WTC11 (cell line): ENCODE measurements around the gene CDK11B. TPM values are rescaled to one million over a fixed set of nuclear protein-coding genes. Genes with fewer than 3 reads are reported as not detected.

Experiments used
- ATAC-seq: fragments of 200-7000 bp; cut with Tn5 transposase; 2 replicates; pipeline ENCODE4 v1.10.0; 2021; ENCODE audit warnings: mild to moderate bottlenecking, moderate library complexity
- CTCF ChIA-PET: fragments of 300-600 bp; sonication (Branson Sonifier 250); formaldehyde crosslinking; loops from one replicate; lab custom pipeline; 2021; ENCODE audit warnings: antibody characterized with exemption; lab: Charles Lee
- POLR2A ChIA-PET: fragments of 350-600 bp; sonication (Branson Sonifier 250); formaldehyde crosslinking; loops from one replicate; lab custom pipeline; 2021; ENCODE audit warnings: antibody characterized with exemption; lab: Charles Lee
- DNase-seq: peaks from one replicate; pipeline ENCODE4 v3.0.0; 2021; ENCODE audit warnings: low spot score
- H3K27ac Mint-ChIP-seq: 2 replicates; pipeline ENCODE4 v1.8.0; 2021; ENCODE audit warnings: mixed read lengths
- H3K27me3 Mint-ChIP-seq: 2 replicates; pipeline ENCODE4 v1.8.0; 2021; ENCODE audit warnings: low read depth, mild to moderate bottlenecking, moderate library complexity, mixed read lengths
- H3K36me3 Mint-ChIP-seq: 2 replicates; pipeline ENCODE4 v1.8.0; 2021; ENCODE audit warnings: mixed read lengths
- H3K4me1 Mint-ChIP-seq: 2 replicates; pipeline ENCODE4 v1.8.0; 2022; ENCODE audit warnings: mixed read lengths
- H3K4me3 Mint-ChIP-seq: 2 replicates; pipeline ENCODE4 v1.8.0; 2021; ENCODE audit warnings: mild to moderate bottlenecking, moderate library complexity, mixed read lengths
- H3K9me3 Mint-ChIP-seq: 2 replicates; pipeline ENCODE4 v1.8.0; 2021; ENCODE audit warnings: mixed read lengths
- CDX4 ChIP-seq: fragments of 250-450 bp; sonication (Bioruptor Pico); IDR thresholded peaks from 2 replicates; pipeline ENCODE4 v1.9.0; 2021; ENCODE audit warnings: moderate library complexity, mild to moderate bottlenecking, inconsistent platforms, borderline replicate concordance
- CREB1 ChIP-seq: sonication (generic); formaldehyde crosslinking; IDR thresholded peaks from 2 replicates; pipeline ENCODE4 v1.8.0; 2023; ENCODE audit warnings: mild to moderate bottlenecking, missing genetic modification reagents
- FOXJ3 ChIP-seq: sonication (generic); formaldehyde crosslinking; IDR thresholded peaks from 2 replicates; pipeline ENCODE4 v1.9.0; 2021; ENCODE audit warnings: missing genetic modification reagents, mild to moderate bottlenecking, borderline replicate concordance
- FOXK1 ChIP-seq: sonication (generic); formaldehyde crosslinking; IDR thresholded peaks from 2 replicates; pipeline ENCODE4 v1.8.0; 2022; ENCODE audit warnings: mild to moderate bottlenecking, moderate library complexity, missing genetic modification reagents
- FOXP1 ChIP-seq: sonication (generic); formaldehyde crosslinking; IDR thresholded peaks from 2 replicates; pipeline ENCODE4 v1.8.0; 2022; ENCODE audit warnings: missing genetic modification reagents, mild to moderate bottlenecking, moderate library complexity, borderline replicate concordance
- NR3C1 ChIP-seq: sonication (generic); formaldehyde crosslinking; conservative IDR thresholded peaks from 2 replicates; pipeline ENCODE4 v1.8.1; 2023; ENCODE audit warnings: low read depth, mild to moderate bottlenecking, missing genetic modification reagents
- SP1 ChIP-seq: sonication (generic); formaldehyde crosslinking; conservative IDR thresholded peaks from 2 replicates; pipeline ENCODE4 v1.8.1; 2022; ENCODE audit warnings: missing genetic modification reagents
- ZBTB21 ChIP-seq: sonication (generic); formaldehyde crosslinking; IDR thresholded peaks from 2 replicates; pipeline ENCODE4 v1.8.1; 2023; ENCODE audit warnings: mild to moderate bottlenecking, missing genetic modification reagents, borderline replicate concordance
- ZMAT4 ChIP-seq: fragments of 250-450 bp; sonication (Bioruptor Pico); IDR thresholded peaks from 2 replicates; pipeline ENCODE4 v1.9.0; 2021; ENCODE audit warnings: mild to moderate bottlenecking
- ZNF263 ChIP-seq: sonication (generic); formaldehyde crosslinking; IDR thresholded peaks from 2 replicates; pipeline ENCODE4 v1.8.1; 2022; ENCODE audit warnings: low read depth, mild to moderate bottlenecking, moderate library complexity, missing genetic modification reagents
- ZNF671 ChIP-seq: fragments of 250-450 bp; sonication (Bioruptor Pico); IDR thresholded peaks from 2 replicates; pipeline ENCODE4 v1.8.0; 2021; ENCODE audit warnings: mild to moderate bottlenecking
- total RNA-seq: library from RNA; stranded (reverse); gene quantifications from 3 replicates; pipeline ENCODE4 v1.2.3, GENCODE V29; 2021
- TF ChIP-seq, protein P1 (sequence below): sonication (generic); formaldehyde crosslinking; conservative IDR thresholded peaks from 2 replicates; pipeline ENCODE4 v1.8.1; 2023; ENCODE audit warnings: mild to moderate bottlenecking, low read depth, missing genetic modification reagents, moderate library complexity
- TF ChIP-seq, protein P2 (sequence below): sonication (generic); formaldehyde crosslinking; IDR thresholded peaks from 2 replicates; pipeline ENCODE4 v1.8.0; 2022; ENCODE audit warnings: mild to moderate bottlenecking, missing genetic modification reagents
- TF ChIP-seq, protein P3 (sequence below): sonication (generic); formaldehyde crosslinking; IDR thresholded peaks from 2 replicates; pipeline ENCODE4 v1.8.0; 2022; ENCODE audit warnings: missing genetic modification reagents
- TF ChIP-seq, protein P4 (sequence below): sonication (generic); formaldehyde crosslinking; IDR thresholded peaks from 2 replicates; pipeline ENCODE4 v1.8.0; 2023; ENCODE audit warnings: mild to moderate bottlenecking, missing genetic modification reagents
- TF ChIP-seq, protein P5 (sequence below): sonication (generic); formaldehyde crosslinking; IDR thresholded peaks from 2 replicates; pipeline ENCODE4 v1.8.1; 2022; ENCODE audit warnings: low read depth, mild to moderate bottlenecking, moderate library complexity, missing genetic modification reagents, borderline replicate concordance

CDK11B gene
- total RNA-seq, 1 experiment from 2014 or later: 41.2 TPM

DNA sequence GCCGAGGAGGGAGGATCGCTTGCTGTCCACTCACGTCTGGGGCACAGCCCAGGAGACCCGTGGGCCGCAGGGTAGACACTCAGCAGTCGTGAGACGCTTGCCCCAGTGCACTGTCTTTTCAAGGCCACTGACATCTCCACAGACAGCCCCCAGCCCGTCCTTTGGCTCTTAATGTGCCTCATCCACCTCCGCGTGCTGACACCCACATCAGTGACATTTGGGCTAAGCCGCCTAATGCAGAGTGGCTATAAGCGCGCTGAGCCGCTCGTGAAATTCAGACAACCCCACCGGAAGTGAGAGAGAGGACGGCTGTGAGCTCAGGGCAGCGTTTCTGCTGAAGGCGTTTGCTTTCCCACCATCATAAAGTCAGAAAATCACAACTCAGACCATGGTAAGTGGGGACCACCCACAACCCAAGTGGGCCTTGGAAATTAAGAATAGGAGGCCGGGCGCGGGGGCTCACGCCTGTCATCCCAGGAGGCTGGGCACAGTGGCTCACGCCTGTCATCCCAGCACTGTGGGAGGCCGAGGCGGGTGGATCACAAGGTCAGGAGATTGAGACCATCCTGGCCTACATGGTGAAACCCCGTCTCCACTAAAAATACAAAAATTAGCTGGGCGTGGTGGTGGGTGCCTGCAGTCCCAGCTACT, 25.4 kb upstream of the CDK11B start:
- H3K4me3 Mint-ChIP-seq: peak overlapping the region; percentile 54

More for the DNA sequence above, 25.4 kb upstream of the CDK11B start:
- no peak for DNase-seq
- H3K27me3 Mint-ChIP-seq: no peaks in the 10 kb centered on the region
- POLR2A ChIA-PET: no interaction called here
- TF ChIP-seq ZBTB21 (CRISPR knock-in tag) (no peak), FOXP1 (CRISPR knock-in tag) (no peak), SP1 (CRISPR knock-in tag) (no peak), ZNF671 (CRISPR knock-in tag) (no peak), CDX4 (CRISPR knock-in tag) (no peak), FOXK1 (CRISPR knock-in tag) (no peak), ZMAT4 (CRISPR knock-in tag) (no peak), ZNF263 (CRISPR knock-in tag) (no peak), FOXJ3 (CRISPR knock-in tag) (no peak), CREB1 (no peak), NR3C1 (no peak)
- TF ChIP-seq, protein P1, sequence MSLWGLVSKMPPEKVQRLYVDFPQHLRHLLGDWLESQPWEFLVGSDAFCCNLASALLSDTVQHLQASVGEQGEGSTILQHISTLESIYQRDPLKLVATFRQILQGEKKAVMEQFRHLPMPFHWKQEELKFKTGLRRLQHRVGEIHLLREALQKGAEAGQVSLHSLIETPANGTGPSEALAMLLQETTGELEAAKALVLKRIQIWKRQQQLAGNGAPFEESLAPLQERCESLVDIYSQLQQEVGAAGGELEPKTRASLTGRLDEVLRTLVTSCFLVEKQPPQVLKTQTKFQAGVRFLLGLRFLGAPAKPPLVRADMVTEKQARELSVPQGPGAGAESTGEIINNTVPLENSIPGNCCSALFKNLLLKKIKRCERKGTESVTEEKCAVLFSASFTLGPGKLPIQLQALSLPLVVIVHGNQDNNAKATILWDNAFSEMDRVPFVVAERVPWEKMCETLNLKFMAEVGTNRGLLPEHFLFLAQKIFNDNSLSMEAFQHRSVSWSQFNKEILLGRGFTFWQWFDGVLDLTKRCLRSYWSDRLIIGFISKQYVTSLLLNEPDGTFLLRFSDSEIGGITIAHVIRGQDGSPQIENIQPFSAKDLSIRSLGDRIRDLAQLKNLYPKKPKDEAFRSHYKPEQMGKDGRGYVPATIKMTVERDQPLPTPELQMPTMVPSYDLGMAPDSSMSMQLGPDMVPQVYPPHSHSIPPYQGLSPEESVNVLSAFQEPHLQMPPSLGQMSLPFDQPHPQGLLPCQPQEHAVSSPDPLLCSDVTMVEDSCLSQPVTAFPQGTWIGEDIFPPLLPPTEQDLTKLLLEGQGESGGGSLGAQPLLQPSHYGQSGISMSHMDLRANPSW (CRISPR knock-in tag): no peak
- TF ChIP-seq, protein P2, sequence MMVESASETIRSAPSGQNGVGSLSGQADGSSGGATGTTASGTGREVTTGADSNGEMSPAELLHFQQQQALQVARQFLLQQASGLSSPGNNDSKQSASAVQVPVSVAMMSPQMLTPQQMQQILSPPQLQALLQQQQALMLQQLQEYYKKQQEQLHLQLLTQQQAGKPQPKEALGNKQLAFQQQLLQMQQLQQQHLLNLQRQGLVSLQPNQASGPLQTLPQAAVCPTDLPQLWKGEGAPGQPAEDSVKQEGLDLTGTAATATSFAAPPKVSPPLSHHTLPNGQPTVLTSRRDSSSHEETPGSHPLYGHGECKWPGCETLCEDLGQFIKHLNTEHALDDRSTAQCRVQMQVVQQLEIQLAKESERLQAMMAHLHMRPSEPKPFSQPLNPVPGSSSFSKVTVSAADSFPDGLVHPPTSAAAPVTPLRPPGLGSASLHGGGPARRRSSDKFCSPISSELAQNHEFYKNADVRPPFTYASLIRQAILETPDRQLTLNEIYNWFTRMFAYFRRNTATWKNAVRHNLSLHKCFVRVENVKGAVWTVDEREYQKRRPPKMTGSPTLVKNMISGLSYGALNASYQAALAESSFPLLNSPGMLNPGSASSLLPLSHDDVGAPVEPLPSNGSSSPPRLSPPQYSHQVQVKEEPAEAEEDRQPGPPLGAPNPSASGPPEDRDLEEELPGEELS (CRISPR knock-in tag): no peak
- TF ChIP-seq, protein P3, sequence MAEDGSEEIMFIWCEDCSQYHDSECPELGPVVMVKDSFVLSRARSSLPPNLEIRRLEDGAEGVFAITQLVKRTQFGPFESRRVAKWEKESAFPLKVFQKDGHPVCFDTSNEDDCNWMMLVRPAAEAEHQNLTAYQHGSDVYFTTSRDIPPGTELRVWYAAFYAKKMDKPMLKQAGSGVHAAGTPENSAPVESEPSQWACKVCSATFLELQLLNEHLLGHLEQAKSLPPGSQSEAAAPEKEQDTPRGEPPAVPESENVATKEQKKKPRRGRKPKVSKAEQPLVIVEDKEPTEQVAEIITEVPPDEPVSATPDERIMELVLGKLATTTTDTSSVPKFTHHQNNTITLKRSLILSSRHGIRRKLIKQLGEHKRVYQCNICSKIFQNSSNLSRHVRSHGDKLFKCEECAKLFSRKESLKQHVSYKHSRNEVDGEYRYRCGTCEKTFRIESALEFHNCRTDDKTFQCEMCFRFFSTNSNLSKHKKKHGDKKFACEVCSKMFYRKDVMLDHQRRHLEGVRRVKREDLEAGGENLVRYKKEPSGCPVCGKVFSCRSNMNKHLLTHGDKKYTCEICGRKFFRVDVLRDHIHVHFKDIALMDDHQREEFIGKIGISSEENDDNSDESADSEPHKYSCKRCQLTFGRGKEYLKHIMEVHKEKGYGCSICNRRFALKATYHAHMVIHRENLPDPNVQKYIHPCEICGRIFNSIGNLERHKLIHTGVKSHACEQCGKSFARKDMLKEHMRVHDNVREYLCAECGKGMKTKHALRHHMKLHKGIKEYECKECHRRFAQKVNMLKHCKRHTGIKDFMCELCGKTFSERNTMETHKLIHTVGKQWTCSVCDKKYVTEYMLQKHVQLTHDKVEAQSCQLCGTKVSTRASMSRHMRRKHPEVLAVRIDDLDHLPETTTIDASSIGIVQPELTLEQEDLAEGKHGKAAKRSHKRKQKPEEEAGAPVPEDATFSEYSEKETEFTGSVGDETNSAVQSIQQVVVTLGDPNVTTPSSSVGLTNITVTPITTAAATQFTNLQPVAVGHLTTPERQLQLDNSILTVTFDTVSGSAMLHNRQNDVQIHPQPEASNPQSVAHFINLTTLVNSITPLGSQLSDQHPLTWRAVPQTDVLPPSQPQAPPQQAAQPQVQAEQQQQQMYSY (CRISPR knock-in tag): no peak
- TF ChIP-seq, protein P4, sequence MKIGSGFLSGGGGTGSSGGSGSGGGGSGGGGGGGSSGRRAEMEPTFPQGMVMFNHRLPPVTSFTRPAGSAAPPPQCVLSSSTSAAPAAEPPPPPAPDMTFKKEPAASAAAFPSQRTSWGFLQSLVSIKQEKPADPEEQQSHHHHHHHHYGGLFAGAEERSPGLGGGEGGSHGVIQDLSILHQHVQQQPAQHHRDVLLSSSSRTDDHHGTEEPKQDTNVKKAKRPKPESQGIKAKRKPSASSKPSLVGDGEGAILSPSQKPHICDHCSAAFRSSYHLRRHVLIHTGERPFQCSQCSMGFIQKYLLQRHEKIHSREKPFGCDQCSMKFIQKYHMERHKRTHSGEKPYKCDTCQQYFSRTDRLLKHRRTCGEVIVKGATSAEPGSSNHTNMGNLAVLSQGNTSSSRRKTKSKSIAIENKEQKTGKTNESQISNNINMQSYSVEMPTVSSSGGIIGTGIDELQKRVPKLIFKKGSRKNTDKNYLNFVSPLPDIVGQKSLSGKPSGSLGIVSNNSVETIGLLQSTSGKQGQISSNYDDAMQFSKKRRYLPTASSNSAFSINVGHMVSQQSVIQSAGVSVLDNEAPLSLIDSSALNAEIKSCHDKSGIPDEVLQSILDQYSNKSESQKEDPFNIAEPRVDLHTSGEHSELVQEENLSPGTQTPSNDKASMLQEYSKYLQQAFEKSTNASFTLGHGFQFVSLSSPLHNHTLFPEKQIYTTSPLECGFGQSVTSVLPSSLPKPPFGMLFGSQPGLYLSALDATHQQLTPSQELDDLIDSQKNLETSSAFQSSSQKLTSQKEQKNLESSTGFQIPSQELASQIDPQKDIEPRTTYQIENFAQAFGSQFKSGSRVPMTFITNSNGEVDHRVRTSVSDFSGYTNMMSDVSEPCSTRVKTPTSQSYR (CRISPR knock-in tag): no peak
- TF ChIP-seq, protein P5, sequence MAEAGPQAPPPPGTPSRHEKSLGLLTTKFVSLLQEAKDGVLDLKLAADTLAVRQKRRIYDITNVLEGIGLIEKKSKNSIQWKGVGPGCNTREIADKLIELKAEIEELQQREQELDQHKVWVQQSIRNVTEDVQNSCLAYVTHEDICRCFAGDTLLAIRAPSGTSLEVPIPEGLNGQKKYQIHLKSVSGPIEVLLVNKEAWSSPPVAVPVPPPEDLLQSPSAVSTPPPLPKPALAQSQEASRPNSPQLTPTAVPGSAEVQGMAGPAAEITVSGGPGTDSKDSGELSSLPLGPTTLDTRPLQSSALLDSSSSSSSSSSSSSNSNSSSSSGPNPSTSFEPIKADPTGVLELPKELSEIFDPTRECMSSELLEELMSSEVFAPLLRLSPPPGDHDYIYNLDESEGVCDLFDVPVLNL (CRISPR knock-in tag): no peak
- TF ChIP-seq, all 79 proteins: peak for 0
- CTCF ChIA-PET: interaction anchor here (0.6 to 1.4 kb wide), 6 partner anchors 18 to 490 kb away, joined by 3 to 11 read pairs (median 3); partner anchors contain the start of genes CALML6 and CDK11A
- Mint-ChIP-seq H3K36me3 (peaks cover 3% of the 10 kb centered on the region; the same call in 1 of the 2 replicates), H3K27ac (peak overlapping the region; percentile 95), H3K4me1 (peaks cover 22% of the 10 kb centered on the region), H3K9me3 (no peaks in the 10 kb centered on the region)
- ATAC-seq: no peak
